CD4-positive, alpha-beta T cell (primary cell): ENCODE measurements around the gene RGS16. TPM values are rescaled to one million over a fixed set of nuclear protein-coding genes. Genes with fewer than 3 reads are reported as not detected.

Experiments used
- ATAC-seq: fragments of 200-7000 bp; cut with Tn5 transposase; one replicate; pipeline ENCODE4 v1.10.0; 2022; ENCODE audit warnings: mild to moderate bottlenecking; ENCODE audit not compliant: poor library complexity
- CTCF ChIA-PET: fragments of 350-600 bp; sonication (Branson Sonifier 250); formaldehyde crosslinking; loops from one replicate; lab custom pipeline; 2021; ENCODE audit warnings: antibody characterized with exemption, inconsistent platforms; lab: Charles Lee
- POLR2A ChIA-PET: fragments of 350-600 bp; sonication (Branson Sonifier 250); formaldehyde crosslinking; loops from one replicate; lab custom pipeline; 2021; ENCODE audit warnings: antibody characterized with exemption, inconsistent platforms; lab: Charles Lee
- DNase-seq, 14 experiments: peaks; one replicate each; pipeline ENCODE4 v3.0.0-alpha.2; 2013 to 2020; ENCODE audit warnings: mixed read lengths in 2 of 14
- H3K27ac ChIP-seq, 2 donors: one replicate each; pipeline versions ENCODE4 v1.5.1 to v1.7.0; 2013; ENCODE audit warnings: low read length in 2 of 2, low read depth in 1 of 2, mild to moderate bottlenecking in 1 of 2
- H3K27me3 ChIP-seq, 2 experiments: 1 replicate in 1 of 2; 2 replicates in 1 of 2; pipeline versions ENCODE4 v1.6.1 to v1.7.0; 2013; ENCODE audit warnings: low read length in 2 of 2, control low read depth in 1 of 2, mild to moderate bottlenecking in 1 of 2, moderate library complexity in 1 of 2; ENCODE audit not compliant: insufficient read depth in 2 of 2, control insufficient read depth in 1 of 2
- H3K36me3 ChIP-seq: one replicate; pipeline ENCODE4 v1.6.1; 2013; ENCODE audit warnings: low read length, control low read depth; ENCODE audit not compliant: insufficient read depth
- H3K4me1 ChIP-seq: one replicate; pipeline ENCODE4 v1.6.1; 2013; ENCODE audit warnings: low read length, control low read depth; ENCODE audit not compliant: insufficient read depth
- H3K4me3 ChIP-seq: one replicate; pipeline ENCODE4 v1.5.1; 2013; ENCODE audit warnings: mild to moderate bottlenecking, low read length, moderate library complexity
- H3K9me3 ChIP-seq, 2 experiments: 1 replicate in 1 of 2; 2 replicates in 1 of 2; pipeline versions ENCODE4 v1.6.1 to v1.7.0; 2013; ENCODE audit warnings: low read length in 2 of 2, mild to moderate bottlenecking in 2 of 2, control low read depth in 1 of 2, moderate library complexity in 1 of 2; ENCODE audit not compliant: control insufficient read depth in 1 of 2, insufficient read depth in 1 of 2
- H3K27ac Mint-ChIP-seq: one replicate; pipeline ENCODE4 v1.8.0; 2020; ENCODE audit warnings: mixed read lengths
- H3K27me3 Mint-ChIP-seq: one replicate; pipeline ENCODE4 v1.8.0; 2021; ENCODE audit warnings: mixed read lengths
- H3K36me3 Mint-ChIP-seq: one replicate; pipeline ENCODE4 v1.8.0; 2021; ENCODE audit warnings: low read depth, mixed read lengths
- H3K4me1 Mint-ChIP-seq: one replicate; pipeline ENCODE4 v1.8.0; 2021; ENCODE audit warnings: low read depth, mixed read lengths
- H3K4me3 Mint-ChIP-seq: one replicate; pipeline ENCODE4 v1.8.0; 2020; ENCODE audit warnings: mild to moderate bottlenecking, mixed read lengths
- H3K9me3 Mint-ChIP-seq: one replicate; pipeline ENCODE4 v1.8.0; 2020; ENCODE audit warnings: mixed read lengths
- intact Hi-C, 2 experiments: fragments of 100-400 bp; cut with DNase I in 1 of 2; cut with micrococcal nuclease in 1 of 2; formaldehyde crosslinking; loops; one replicate each; pipeline versions ENCODE4 v1.15.1 to v1.9.0; 2023 to 2025; cut with DNase I, micrococcal nuclease
- total RNA-seq, 174 experiments: library from RNA in 2 of 174; stranded (reverse) in 2 of 174; gene quantifications; one replicate each; pipeline ENCODE4 v1.2.3 and lab custom pipeline; 2021 to 2026
- TF ChIP-seq, protein P1 (sequence below): fragments of 200-600 bp; IDR thresholded peaks from one replicate; pipeline ENCODE4 v1.8.0; 2022; ENCODE audit warnings: antibody characterized with exemption, mild to moderate bottlenecking

The RGS16 gene
- total RNA-seq, 2 experiments from 2014 or later, result 16.3 to 16.4 TPM

GRCh38 chr1:182625024-182625423 is 20.8 kb upstream of the RGS16 start:
- CTCF ChIA-PET, result interaction anchor here (0.9 to 2.1 kb wide), 5 partner anchors 8 to 157 kb away, joined by 3 to 7 read pairs (median 4); no protein-coding TSS in a partner anchor
- Mint-ChIP-seq H3K4me3 (no peak overlapping the region), H3K27ac (peak overlapping the region; percentile 38), H3K36me3 (no peaks in the 10 kb centered on the region), H3K4me1 (peaks cover 35% of the 10 kb centered on the region), H3K27me3 (no peaks in the 10 kb centered on the region), H3K9me3 (peaks cover 6% of the 10 kb centered on the region)
- Histone ChIP-seq H3K4me3 (no peak overlapping the region), H3K9me3 (no peaks in the 10 kb centered on the region), H3K36me3 (no peaks in the 10 kb centered on the region), H3K27ac (no peak overlapping the region), H3K27me3 (no peaks in the 10 kb centered on the region), H3K4me1 (peaks cover 17% of the 10 kb centered on the region)
- DNase-seq, result no peak
- intact Hi-C loops, result no loop called here
- POLR2A ChIA-PET, result interaction anchor here (1.7 kb wide), 1 partner anchor 9 kb away, joined by 5 read pairs; no protein-coding TSS in a partner anchor
- no peak for ATAC-seq
- TF ChIP-seq, protein P1, sequence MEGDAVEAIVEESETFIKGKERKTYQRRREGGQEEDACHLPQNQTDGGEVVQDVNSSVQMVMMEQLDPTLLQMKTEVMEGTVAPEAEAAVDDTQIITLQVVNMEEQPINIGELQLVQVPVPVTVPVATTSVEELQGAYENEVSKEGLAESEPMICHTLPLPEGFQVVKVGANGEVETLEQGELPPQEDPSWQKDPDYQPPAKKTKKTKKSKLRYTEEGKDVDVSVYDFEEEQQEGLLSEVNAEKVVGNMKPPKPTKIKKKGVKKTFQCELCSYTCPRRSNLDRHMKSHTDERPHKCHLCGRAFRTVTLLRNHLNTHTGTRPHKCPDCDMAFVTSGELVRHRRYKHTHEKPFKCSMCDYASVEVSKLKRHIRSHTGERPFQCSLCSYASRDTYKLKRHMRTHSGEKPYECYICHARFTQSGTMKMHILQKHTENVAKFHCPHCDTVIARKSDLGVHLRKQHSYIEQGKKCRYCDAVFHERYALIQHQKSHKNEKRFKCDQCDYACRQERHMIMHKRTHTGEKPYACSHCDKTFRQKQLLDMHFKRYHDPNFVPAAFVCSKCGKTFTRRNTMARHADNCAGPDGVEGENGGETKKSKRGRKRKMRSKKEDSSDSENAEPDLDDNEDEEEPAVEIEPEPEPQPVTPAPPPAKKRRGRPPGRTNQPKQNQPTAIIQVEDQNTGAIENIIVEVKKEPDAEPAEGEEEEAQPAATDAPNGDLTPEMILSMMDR, result no peak

DNA sequence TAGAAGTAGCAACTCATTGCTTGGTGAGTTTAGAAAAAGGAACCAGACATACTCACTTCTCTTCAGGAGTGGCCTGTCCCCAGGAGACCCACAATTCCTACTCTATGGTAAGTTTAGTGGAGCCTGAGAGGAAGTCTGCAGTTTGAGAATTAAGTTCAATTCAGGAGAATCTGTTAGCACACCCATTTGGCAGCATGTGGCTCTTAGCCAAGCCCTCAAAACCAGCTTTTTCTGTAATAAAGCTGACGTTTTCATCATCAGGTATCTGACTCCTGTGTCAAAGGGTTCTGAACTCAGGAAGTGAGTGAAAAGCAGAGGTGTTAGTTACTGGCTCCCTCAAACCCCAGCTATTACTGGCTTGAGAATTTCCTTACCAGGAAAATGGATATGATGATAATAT is 20.4 kb upstream of the RGS16 start:
- Mint-ChIP-seq H3K27ac (peak overlapping the region; percentile 38), H3K4me3 (no peak overlapping the region), H3K4me1 (peaks cover 31% of the 10 kb centered on the region), H3K36me3 (no peaks in the 10 kb centered on the region), H3K9me3 (peaks cover 6% of the 10 kb centered on the region), H3K27me3 (no peaks in the 10 kb centered on the region)
- intact Hi-C loops, result no loop called here
- no peaks in the 10 kb centered on the region for H3K36me3 ChIP-seq
- ChIA-PET CTCF (interaction anchor here (1.3 to 2.1 kb wide), 3 partner anchors 17 to 158 kb away, joined by 3 to 7 read pairs (median 5); no protein-coding TSS in a partner anchor), POLR2A (interaction anchor here (1.7 kb wide), 1 partner anchor 8 kb away, joined by 5 read pairs; no protein-coding TSS in a partner anchor)
- no peaks in the 10 kb centered on the region for H3K9me3 ChIP-seq
- ATAC-seq (peak; percentile 58), DNase-seq (peak in 2 of 14 experiments; percentile 30 to 37)
- TF ChIP-seq, protein P1, result no peak
- no peaks in the 10 kb centered on the region for H3K27me3 ChIP-seq
- no peak overlapping the region for H3K27ac ChIP-seq
- peaks cover 12% of the 10 kb centered on the region for H3K4me1 ChIP-seq
- no peak overlapping the region for H3K4me3 ChIP-seq

DNA sequence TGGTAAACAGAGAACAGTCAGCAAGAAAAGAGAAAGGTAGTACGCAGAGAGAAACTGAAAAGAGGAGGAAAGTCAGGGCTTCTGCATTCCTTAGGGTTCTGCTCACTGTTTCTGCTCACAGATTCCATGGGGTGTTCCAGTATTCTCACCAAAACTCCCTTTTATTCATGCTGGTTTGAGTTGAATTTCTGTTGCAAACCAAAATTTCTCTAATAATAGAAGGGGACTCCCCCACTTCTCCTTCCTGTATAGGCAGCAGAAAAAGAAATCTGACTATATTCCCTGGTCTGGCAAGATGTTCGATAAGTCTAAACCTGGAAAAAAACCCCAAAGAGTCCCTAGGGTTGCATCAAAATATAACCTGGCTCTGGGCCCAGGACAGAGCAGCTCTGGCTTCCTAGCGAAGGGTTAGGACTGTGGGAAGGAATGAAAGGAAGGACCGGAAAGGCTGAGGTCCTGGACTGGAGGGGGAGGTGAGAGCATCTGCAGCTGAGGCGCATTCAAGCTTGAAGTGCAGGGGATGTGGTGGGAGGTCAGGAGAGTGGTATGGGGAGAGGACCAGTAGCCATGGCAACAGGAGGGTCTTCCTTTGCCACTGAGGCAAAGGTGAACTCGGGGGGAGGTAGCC is 18.8 kb upstream of the RGS16 start:
- Mint-ChIP-seq H3K27me3 (no peaks in the 10 kb centered on the region), H3K4me3 (no peak overlapping the region), H3K9me3 (peaks cover 9% of the 10 kb centered on the region), H3K36me3 (no peaks in the 10 kb centered on the region), H3K4me1 (peaks cover 24% of the 10 kb centered on the region), H3K27ac (no peak overlapping the region)
- H3K27me3 ChIP-seq, result no peaks in the 10 kb centered on the region
- CTCF ChIA-PET, result no interaction called here
- no peak overlapping the region for H3K27ac ChIP-seq
- no peaks in the 10 kb centered on the region for H3K9me3 ChIP-seq
- H3K4me3 ChIP-seq, result no peak overlapping the region
- ATAC-seq (no peak), DNase-seq (no peak)
- intact Hi-C loops, result no loop called here
- TF ChIP-seq, protein P1, result no peak
- peaks cover 6% of the 10 kb centered on the region for H3K4me1 ChIP-seq
- H3K36me3 ChIP-seq, result no peaks in the 10 kb centered on the region
- POLR2A ChIA-PET, result no interaction called here
